Measurements from ENCODE around the gene ZNHIT1. TPM values are rescaled to one million over a fixed set of nuclear protein-coding genes. Genes with fewer than 3 reads are reported as not detected.
"Not testable (repeated sequence)": the region's sequence is repeated elsewhere in the genome, so short reads cannot be mapped to it uniquely, and the experiment has no call there.

ZNHIT1 gene
- total and polyA plus RNA-seq, 4 donors: 57.2 to 95.5 (median 80.7) TPM

DNA sequence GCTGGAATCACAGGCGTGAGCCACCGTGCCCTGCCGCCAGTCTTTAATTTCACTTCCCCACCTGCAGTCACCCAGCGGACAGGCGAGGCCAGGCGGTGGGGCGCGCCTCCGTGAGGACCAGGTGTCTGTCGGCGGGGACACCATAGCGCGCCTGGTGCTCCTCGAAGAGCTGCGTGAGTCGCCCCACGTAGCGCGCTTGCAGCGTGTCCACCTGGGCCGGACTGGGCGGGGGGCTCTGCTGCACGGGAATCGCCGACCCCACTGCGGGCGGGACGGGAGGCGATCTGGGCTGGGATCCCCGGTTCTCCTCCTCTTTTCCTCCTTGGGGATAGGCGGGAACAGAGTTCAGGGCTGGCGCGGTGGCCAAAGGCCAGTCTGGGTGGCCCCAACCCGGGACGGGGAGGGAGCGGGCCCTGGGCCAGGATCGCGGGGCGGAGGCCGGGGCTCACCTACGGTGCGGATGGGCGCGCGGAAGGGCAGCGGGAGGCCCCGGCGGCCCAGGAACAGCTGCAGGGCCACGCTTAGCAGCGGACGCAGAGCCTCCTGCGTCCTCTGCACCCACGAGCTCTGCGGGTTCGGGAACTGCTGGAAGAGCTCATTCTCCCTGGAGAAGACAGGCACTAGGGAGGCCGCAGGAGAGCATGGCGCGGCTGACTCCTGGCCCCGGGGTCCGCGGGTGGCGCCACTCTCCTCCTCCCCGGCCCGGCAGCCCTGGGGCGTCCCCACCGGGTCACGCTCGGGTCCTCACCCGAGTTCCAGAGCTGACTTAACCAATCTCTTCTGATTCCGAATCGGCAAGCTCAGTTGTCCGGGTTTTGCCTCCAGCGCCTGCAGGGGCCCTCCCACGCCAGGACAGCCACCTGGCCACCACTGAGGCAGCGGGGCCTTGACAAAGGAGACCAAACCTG lies 16.0 kb upstream of the ZNHIT1 start:
- H3K36me3 ChIP-seq (ENCODE audit: control insufficient read depth, insufficient read depth, low read length): peaks cover 12% of the 10 kb centered on the region
- H3K27ac ChIP-seq (ENCODE audit: low read depth, low read length): no peak overlapping the region
- DNase-seq (ENCODE audit: low read depth in 4 of 6, low spot score in 6 of 6): no peak
- peaks cover 10% of the 10 kb centered on the region for H3K4me1 ChIP-seq (ENCODE audit: control insufficient read depth, insufficient read depth, low read length)
- WGBS (ENCODE audit: insufficient coverage): 4% methylated on average over 75 of the region's 75 CpGs
- no peaks in the 10 kb centered on the region for H3K9me3 ChIP-seq (ENCODE audit: control insufficient read depth, insufficient read depth, low read length)
- peaks cover 37% of the 10 kb centered on the region for H3K27me3 ChIP-seq (ENCODE audit: control insufficient read depth, insufficient read depth, low read length)
- no peak overlapping the region for H3K4me3 ChIP-seq (ENCODE audit: low read depth, low read length)

DNA sequence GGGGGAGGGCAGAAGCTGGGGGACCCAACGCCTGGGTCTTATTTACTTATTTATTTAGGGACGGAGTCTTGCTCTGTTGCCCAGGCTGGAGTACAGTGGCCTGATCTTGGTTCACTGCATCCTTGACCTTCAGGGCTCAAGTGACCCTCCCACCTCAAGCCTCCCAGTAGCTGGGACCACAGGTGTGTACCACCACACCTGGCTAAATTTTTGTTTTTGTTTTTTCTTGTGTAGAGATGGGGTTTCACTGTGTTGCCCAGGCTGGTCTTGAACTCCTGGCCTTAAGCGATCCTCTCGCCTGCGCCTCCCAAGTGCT lies 15.4 kb upstream of the ZNHIT1 start:
- no peak overlapping the region for H3K27ac ChIP-seq (ENCODE audit: low read depth, low read length)
- DNase-seq (ENCODE audit: low read depth in 4 of 6, low spot score in 6 of 6): no peak
- H3K27me3 ChIP-seq (ENCODE audit: control insufficient read depth, insufficient read depth, low read length): peaks cover 37% of the 10 kb centered on the region
- no peak overlapping the region for H3K4me3 ChIP-seq (ENCODE audit: low read depth, low read length)
- peaks cover 10% of the 10 kb centered on the region for H3K4me1 ChIP-seq (ENCODE audit: control insufficient read depth, insufficient read depth, low read length)
- peaks cover 18% of the 10 kb centered on the region for H3K36me3 ChIP-seq (ENCODE audit: control insufficient read depth, insufficient read depth, low read length)
- WGBS (ENCODE audit: insufficient coverage): 81% methylated on average over 4 of the region's 5 CpGs
- H3K9me3 ChIP-seq (ENCODE audit: control insufficient read depth, insufficient read depth, low read length): no peaks in the 10 kb centered on the region

DNA sequence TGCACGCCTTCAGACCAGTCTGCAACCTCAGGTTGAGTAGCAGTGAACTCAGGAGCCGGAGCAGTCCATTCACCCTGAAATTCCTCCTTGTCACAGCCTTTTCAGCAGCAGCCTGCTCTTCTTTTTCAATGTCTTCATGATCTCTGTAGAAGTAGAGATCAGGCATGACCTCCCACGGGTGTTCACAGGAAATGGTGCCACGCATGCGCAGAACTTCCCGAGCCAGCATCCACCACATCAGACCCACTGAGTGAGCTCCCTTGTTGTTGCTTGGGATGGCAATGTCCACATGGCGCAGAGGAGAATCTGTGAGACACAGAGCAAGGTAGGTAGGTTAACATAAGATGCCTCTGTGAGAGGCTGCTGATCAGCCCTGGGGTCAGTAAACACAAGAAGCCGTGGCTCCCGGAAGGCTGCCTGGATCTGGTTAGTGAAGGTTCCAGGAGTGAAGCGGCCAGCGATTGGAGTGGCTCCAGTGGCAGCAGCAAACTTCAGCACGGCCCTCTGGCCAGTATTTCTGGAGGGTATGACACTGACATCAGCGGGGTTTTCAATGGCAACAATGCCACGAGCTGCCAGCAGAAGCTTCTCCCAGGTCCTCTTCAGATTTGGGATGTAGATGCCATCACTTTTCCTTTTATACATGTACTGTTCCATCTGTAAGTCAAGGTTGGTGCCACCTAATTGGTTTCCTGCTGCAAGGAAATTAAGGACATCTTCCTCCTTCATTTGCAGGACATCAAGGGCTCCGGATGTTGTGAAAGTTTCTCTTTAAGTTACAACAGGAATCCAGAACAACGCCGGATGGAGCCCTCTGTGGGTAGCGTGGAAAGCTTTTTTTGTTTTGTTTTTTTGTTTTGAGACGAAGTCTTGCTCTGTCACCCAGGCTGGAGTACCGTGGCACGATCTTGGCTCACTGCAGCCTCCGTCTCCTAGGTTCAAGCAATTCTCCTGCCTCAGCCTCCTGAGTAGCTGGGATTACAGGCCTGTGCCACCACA lies 13.9 kb upstream of the ZNHIT1 start:
- not testable (repeated sequence) for H3K4me3 ChIP-seq (ENCODE audit: low read depth, low read length); DNase-seq (ENCODE audit: low read depth in 4 of 6, low spot score in 6 of 6); H3K9me3 ChIP-seq (ENCODE audit: control insufficient read depth, insufficient read depth, low read length); H3K27ac ChIP-seq (ENCODE audit: low read depth, low read length)
- H3K27me3 ChIP-seq (ENCODE audit: control insufficient read depth, insufficient read depth, low read length): peaks cover 37% of the 10 kb centered on the region
- peaks cover 33% of the 10 kb centered on the region for H3K36me3 ChIP-seq (ENCODE audit: control insufficient read depth, insufficient read depth, low read length)
- WGBS (ENCODE audit: insufficient coverage): 82% methylated on average over 17 of the region's 22 CpGs
- peaks cover 10% of the 10 kb centered on the region for H3K4me1 ChIP-seq (ENCODE audit: control insufficient read depth, insufficient read depth, low read length)

DNA sequence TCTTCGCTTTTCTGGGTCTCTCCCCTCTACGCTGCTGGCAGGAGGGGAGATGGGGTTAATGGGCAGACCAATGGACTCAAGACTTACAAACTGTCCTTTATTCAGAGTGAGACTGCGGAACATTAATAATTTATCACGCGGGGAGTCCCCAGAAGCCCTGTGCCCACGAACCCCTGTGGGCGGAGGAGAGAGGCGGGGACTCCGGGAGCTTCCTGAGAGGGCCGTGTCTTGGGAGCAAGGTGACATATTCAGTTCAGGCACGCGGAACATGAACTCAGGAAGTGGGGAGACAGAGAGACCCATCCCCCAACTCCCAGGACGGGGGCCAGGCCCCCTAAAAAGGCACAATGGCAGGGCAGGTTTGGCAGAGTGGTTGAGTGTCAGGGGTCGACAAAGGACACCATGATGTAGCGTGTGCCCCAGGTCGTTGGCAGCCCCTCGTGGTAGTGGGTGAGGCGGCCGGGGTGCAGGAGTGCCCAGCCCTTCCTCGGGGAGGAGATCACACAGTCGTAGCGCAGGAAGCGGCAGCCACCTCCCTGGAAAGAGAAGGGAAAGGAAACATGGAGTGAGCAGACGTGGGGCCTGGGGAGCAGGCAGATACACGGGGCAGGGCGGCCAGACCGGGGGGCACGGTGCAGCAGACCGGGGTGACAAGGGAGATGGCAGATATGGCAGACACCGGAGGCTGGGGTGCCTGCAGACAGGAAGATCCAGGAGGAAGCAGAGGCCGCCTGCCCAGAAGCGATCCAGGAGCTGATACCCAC lies 11.9 kb upstream of the ZNHIT1 start:
- WGBS (ENCODE audit: insufficient coverage): 85% methylated on average over 28 of the region's 32 CpGs
- H3K4me3 ChIP-seq (ENCODE audit: low read depth, low read length): no peak overlapping the region
- peaks cover 54% of the 10 kb centered on the region for H3K36me3 ChIP-seq (ENCODE audit: control insufficient read depth, insufficient read depth, low read length)

DNA sequence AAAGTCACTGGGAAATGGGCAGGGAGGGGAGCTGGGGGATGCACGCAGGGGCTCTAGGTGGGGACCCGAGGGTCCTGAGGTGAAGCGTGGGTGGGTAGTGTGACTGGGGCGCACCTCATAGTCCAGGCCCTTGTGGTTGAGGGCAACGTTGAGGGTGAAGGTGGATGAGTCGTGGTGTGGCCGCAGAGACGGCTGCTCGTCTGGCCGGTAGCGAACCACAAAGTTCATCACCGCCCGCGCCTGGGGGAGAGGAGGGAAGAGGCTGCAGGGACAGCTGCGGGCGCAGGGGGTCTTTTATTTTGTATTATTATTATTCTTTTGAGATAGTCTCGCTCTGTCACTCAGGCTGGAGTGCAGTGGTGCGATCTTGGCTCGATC lies 11.3 kb upstream of the ZNHIT1 start:
- no peaks in the 10 kb centered on the region for H3K9me3 ChIP-seq (ENCODE audit: control insufficient read depth, insufficient read depth, low read length)
- peaks cover 20% of the 10 kb centered on the region for H3K27me3 ChIP-seq (ENCODE audit: control insufficient read depth, insufficient read depth, low read length)
- no peak for DNase-seq (ENCODE audit: low read depth in 4 of 6, low spot score in 6 of 6)
- peaks cover 7% of the 10 kb centered on the region for H3K4me1 ChIP-seq (ENCODE audit: control insufficient read depth, insufficient read depth, low read length)
- no peak overlapping the region for H3K27ac ChIP-seq (ENCODE audit: low read depth, low read length)
- WGBS (ENCODE audit: insufficient coverage): 91% methylated on average over 15 of the region's 19 CpGs
- H3K36me3 ChIP-seq (ENCODE audit: control insufficient read depth, insufficient read depth, low read length): peaks cover 59% of the 10 kb centered on the region
- H3K4me3 ChIP-seq (ENCODE audit: low read depth, low read length): no peak overlapping the region

More for the DNA sequence above, 11.9 kb upstream of the ZNHIT1 start:
- Histone ChIP-seq H3K4me1 (ENCODE audit: control insufficient read depth, insufficient read depth, low read length) (peaks cover 10% of the 10 kb centered on the region), H3K27me3 (ENCODE audit: control insufficient read depth, insufficient read depth, low read length) (peaks cover 25% of the 10 kb centered on the region), H3K9me3 (ENCODE audit: control insufficient read depth, insufficient read depth, low read length) (no peaks in the 10 kb centered on the region), H3K27ac (ENCODE audit: low read depth, low read length) (no peak overlapping the region)
- no peak for DNase-seq (ENCODE audit: low read depth in 4 of 6, low spot score in 6 of 6)

DNA sequence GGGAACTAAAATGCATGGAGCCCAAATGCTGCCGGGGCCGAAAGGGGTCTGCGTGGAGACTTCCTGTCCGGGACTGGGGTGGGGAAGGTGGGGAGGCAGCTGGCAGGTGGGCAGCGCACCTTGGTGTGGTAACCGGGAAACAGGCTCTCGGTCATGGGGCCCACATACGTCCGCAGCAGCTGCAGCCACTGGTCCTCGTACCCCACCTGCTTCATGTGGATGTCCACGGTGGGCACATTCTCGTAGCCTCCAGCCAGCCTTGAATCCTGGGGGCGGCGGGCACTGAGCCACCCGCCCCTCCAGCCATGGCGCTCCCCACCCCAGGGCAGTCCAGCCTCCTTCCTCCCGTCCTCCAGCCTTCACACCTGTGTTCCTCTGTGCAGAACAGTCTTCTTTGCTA lies 10.5 kb upstream of the ZNHIT1 start:
- H3K27me3 ChIP-seq (ENCODE audit: control insufficient read depth, insufficient read depth, low read length): peaks cover 11% of the 10 kb centered on the region
- DNase-seq (ENCODE audit: low read depth in 4 of 6, low spot score in 6 of 6): no peak
- peaks cover 67% of the 10 kb centered on the region for H3K36me3 ChIP-seq (ENCODE audit: control insufficient read depth, insufficient read depth, low read length)
- H3K27ac ChIP-seq (ENCODE audit: low read depth, low read length): no peak overlapping the region
- WGBS (ENCODE audit: insufficient coverage): 91% methylated on average over 17 of the region's 17 CpGs
- no peaks in the 10 kb centered on the region for H3K4me1 ChIP-seq (ENCODE audit: control insufficient read depth, insufficient read depth, low read length)
- no peak overlapping the region for H3K4me3 ChIP-seq (ENCODE audit: low read depth, low read length)
- H3K9me3 ChIP-seq (ENCODE audit: control insufficient read depth, insufficient read depth, low read length): no peaks in the 10 kb centered on the region

DNA sequence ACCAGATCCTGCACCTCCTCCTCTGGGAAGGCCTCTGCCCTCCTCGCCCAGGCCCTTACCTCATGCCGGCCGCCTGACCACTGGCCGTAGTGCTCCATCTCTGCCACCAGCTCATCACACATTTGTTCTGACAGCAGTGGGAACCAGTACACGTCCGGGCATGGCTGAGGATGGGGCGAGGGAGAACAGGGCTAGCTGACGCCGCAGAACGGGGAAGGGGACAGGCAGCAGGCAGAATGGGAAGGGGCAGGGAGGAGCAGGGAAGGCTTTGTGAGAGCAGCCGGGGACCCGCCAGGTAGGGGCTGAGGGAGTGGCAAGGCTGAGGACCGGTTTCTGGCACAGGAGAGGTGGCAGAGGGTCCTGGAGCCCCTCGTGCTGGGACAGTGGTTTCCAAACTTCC lies 9.2 kb upstream of the ZNHIT1 start:
- Histone ChIP-seq H3K9me3 (ENCODE audit: control insufficient read depth, insufficient read depth, low read length) (no peaks in the 10 kb centered on the region), H3K4me3 (ENCODE audit: low read depth, low read length) (no peak overlapping the region), H3K4me1 (ENCODE audit: control insufficient read depth, insufficient read depth, low read length) (no peaks in the 10 kb centered on the region), H3K27ac (ENCODE audit: low read depth, low read length) (no peak overlapping the region), H3K27me3 (ENCODE audit: control insufficient read depth, insufficient read depth, low read length) (no peaks in the 10 kb centered on the region), H3K36me3 (ENCODE audit: control insufficient read depth, insufficient read depth, low read length) (peaks cover 80% of the 10 kb centered on the region)
- no peak for DNase-seq (ENCODE audit: low read depth in 4 of 6, low spot score in 6 of 6)
- WGBS (ENCODE audit: insufficient coverage): 94% methylated on average over 8 of the region's 14 CpGs

DNA sequence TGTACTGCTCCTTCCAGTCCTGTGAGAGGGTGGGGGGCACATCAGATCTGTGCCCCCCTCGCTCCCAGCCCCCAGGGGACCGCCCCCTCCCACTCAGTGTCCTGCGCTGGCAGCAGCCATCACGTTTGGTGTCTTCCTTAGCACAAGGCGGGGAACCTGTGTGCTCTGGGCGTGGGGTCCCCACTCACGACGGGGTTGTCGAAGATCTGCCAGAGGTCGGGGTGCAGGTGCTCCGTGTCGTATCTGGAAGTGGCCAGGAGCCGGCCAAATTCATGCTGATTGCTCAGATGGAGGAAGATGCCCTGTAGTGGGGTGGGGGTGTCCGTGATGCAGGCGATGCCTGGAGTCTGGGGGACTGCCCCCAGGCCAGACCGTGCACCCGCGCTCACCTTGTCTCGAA lies 7.8 kb upstream of the ZNHIT1 start:
- Histone ChIP-seq H3K4me3 (ENCODE audit: low read depth, low read length) (no peak overlapping the region), H3K36me3 (ENCODE audit: control insufficient read depth, insufficient read depth, low read length) (peaks cover 88% of the 10 kb centered on the region), H3K27ac (ENCODE audit: low read depth, low read length) (no peak overlapping the region), H3K4me1 (ENCODE audit: control insufficient read depth, insufficient read depth, low read length) (no peaks in the 10 kb centered on the region), H3K9me3 (ENCODE audit: control insufficient read depth, insufficient read depth, low read length) (no peaks in the 10 kb centered on the region), H3K27me3 (ENCODE audit: control insufficient read depth, insufficient read depth, low read length) (no peaks in the 10 kb centered on the region)
- no peak for DNase-seq (ENCODE audit: low read depth in 4 of 6, low spot score in 6 of 6)
- WGBS (ENCODE audit: insufficient coverage): 93% methylated on average over 12 of the region's 19 CpGs

DNA sequence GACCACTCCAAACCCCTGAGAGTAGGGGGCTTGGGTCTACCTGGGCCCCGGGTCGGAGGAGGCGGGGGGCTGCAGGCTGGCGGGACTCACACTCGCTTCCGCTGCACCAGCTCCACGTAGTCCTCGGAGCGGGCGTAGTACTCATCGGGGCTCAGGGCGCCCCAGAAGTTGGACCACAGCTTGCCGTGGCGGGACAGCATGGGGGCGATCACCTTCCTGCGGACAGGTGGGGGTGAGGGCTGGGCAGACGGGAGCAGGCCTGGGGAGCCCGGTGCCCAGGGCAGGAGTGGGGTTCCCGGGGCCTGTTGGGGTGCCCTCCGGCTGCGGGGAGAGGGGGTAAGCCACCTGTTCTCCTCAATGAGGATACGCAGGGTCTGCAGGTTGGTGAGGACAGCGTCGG lies 6.5 kb upstream of the ZNHIT1 start:
- no peak for DNase-seq (ENCODE audit: low read depth in 4 of 6, low spot score in 6 of 6)
- 95% methylated on average over 23 of the region's 24 CpGs for WGBS (ENCODE audit: insufficient coverage)
- H3K27ac ChIP-seq (ENCODE audit: low read depth, low read length): no peak overlapping the region
- no peaks in the 10 kb centered on the region for H3K9me3 ChIP-seq (ENCODE audit: control insufficient read depth, insufficient read depth, low read length)
- no peaks in the 10 kb centered on the region for H3K27me3 ChIP-seq (ENCODE audit: control insufficient read depth, insufficient read depth, low read length)
- H3K36me3 ChIP-seq (ENCODE audit: control insufficient read depth, insufficient read depth, low read length): peaks cover 89% of the 10 kb centered on the region
- no peak overlapping the region for H3K4me3 ChIP-seq (ENCODE audit: low read depth, low read length)
- peaks cover 12% of the 10 kb centered on the region for H3K4me1 ChIP-seq (ENCODE audit: control insufficient read depth, insufficient read depth, low read length)

Data from spinal cord (tissue), 10 donors.